Mesenchymal stem cell (in vitro differentiated cells and primary cell): ENCODE data around the gene ALCAM.

ENCODE experiments used
- DNase-seq: peaks from one replicate; pipeline ENCODE4 v3.0.0-alpha.2; 2013
- H2AFZ ChIP-seq: one replicate; pipeline ENCODE4 v1.6.1; 2013; ENCODE audit warnings: low read depth, mild to moderate bottlenecking, control low read depth, inconsistent platforms, low read length, moderate library complexity
- H2AK5ac ChIP-seq: 2 replicates; pipeline ENCODE4 v1.6.1; 2013; ENCODE audit warnings: low read length, moderate library complexity, mild to moderate bottlenecking, inconsistent platforms; ENCODE audit not compliant: severe bottlenecking
- H2BK120ac ChIP-seq: one replicate; pipeline ENCODE4 v1.6.1; 2013; ENCODE audit warnings: low read depth, mild to moderate bottlenecking, inconsistent platforms, low read length, moderate library complexity
- H2BK12ac ChIP-seq, 2 experiments: one replicate each; pipeline ENCODE4 v1.6.1; 2013; ENCODE audit warnings: inconsistent platforms in 2 of 2, low read length in 2 of 2, mild to moderate bottlenecking in 2 of 2, moderate library complexity in 2 of 2, control low read depth in 1 of 2
- H2BK15ac ChIP-seq: one replicate; pipeline ENCODE4 v1.6.1; 2013; ENCODE audit warnings: mild to moderate bottlenecking, low read depth, inconsistent platforms; ENCODE audit not compliant: poor library complexity, severe bottlenecking
- H2BK5ac ChIP-seq: 2 replicates; pipeline ENCODE4 v1.6.1; 2013; ENCODE audit warnings: low read depth, mild to moderate bottlenecking, low read length, control low read depth, inconsistent platforms; ENCODE audit not compliant: poor library complexity, severe bottlenecking
- H3K14ac ChIP-seq, 2 experiments: one replicate each; pipeline ENCODE4 v1.6.1; 2013; ENCODE audit warnings: inconsistent platforms in 2 of 2, low read length in 2 of 2, control low read depth in 1 of 2, mild to moderate bottlenecking in 1 of 2, moderate library complexity in 1 of 2
- H3K18ac ChIP-seq, 2 experiments: one replicate each; pipeline ENCODE4 v1.6.1; 2013; ENCODE audit warnings: inconsistent platforms in 2 of 2, low read length in 2 of 2, control low read depth in 1 of 2, low read depth in 1 of 2, mild to moderate bottlenecking in 1 of 2
- H3K23ac ChIP-seq, 2 experiments: one replicate each; pipeline ENCODE4 v1.6.1; 2013; ENCODE audit warnings: inconsistent platforms in 2 of 2, low read length in 2 of 2, mild to moderate bottlenecking in 2 of 2, moderate library complexity in 2 of 2, control low read depth in 1 of 2
- H3K27ac ChIP-seq: 2 replicates; pipeline ENCODE4 v1.5.1; 2013; ENCODE audit warnings: mild to moderate bottlenecking, moderate library complexity, low read length, control low read depth, inconsistent platforms; ENCODE audit not compliant: poor library complexity, severe bottlenecking
- H3K27me3 ChIP-seq, 2 experiments: 2 replicates each; pipeline versions ENCODE4 v1.6.1 to v1.7.0; 2013; ENCODE audit warnings: low read length in 2 of 2, mild to moderate bottlenecking in 2 of 2, moderate library complexity in 2 of 2, control low read depth in 1 of 2, inconsistent platforms in 1 of 2; ENCODE audit not compliant: control insufficient read depth in 1 of 2, insufficient read depth in 1 of 2
- H3K36me3 ChIP-seq, 2 experiments: 2 replicates each; pipeline versions ENCODE4 v1.6.1 to v1.7.0; 2013; ENCODE audit warnings: low read length in 2 of 2, control low read depth in 1 of 2, inconsistent platforms in 1 of 2, low read depth in 1 of 2, mild to moderate bottlenecking in 1 of 2; ENCODE audit not compliant: insufficient read depth in 2 of 2, control insufficient read depth in 1 of 2
- H3K4ac ChIP-seq, 2 experiments: one replicate each; pipeline ENCODE4 v1.6.1; 2013; ENCODE audit warnings: inconsistent platforms in 2 of 2, low read length in 2 of 2, mild to moderate bottlenecking in 2 of 2, moderate library complexity in 2 of 2, control low read depth in 1 of 2, low read depth in 1 of 2
- H3K4me1 ChIP-seq: 2 replicates; pipeline ENCODE4 v1.6.1; 2013; ENCODE audit warnings: low read depth, low read length, control low read depth; ENCODE audit not compliant: control insufficient read depth, insufficient read depth
- H3K4me2 ChIP-seq: 2 replicates; pipeline ENCODE4 v1.6.1; 2013; ENCODE audit warnings: low read length, mild to moderate bottlenecking, inconsistent platforms; ENCODE audit not compliant: poor library complexity, severe bottlenecking
- H3K4me3 ChIP-seq, 2 experiments: 2 replicates each; pipeline versions ENCODE4 v1.5.1 to v1.7.0; 2013; ENCODE audit warnings: low read length in 2 of 2, mild to moderate bottlenecking in 2 of 2, control low read depth in 1 of 2, low read depth in 1 of 2; ENCODE audit not compliant: insufficient read depth in 1 of 2
- H3K79me1 ChIP-seq: replicated peaks from 2 replicates; pipeline ENCODE4 v1.6.1; 2013; ENCODE audit warnings: mild to moderate bottlenecking, control low read depth, low read length, inconsistent platforms; ENCODE audit not compliant: poor library complexity, severe bottlenecking
- H3K9ac ChIP-seq: 2 replicates; pipeline ENCODE4 v1.7.0; 2013; ENCODE audit warnings: mild to moderate bottlenecking, low read length, moderate library complexity
- H3K9me3 ChIP-seq: 2 replicates; pipeline ENCODE4 v1.7.0; 2013; ENCODE audit warnings: mild to moderate bottlenecking, low read length; ENCODE audit not compliant: control insufficient read depth
- H4K8ac ChIP-seq: one replicate; pipeline ENCODE4 v1.6.1; 2013; ENCODE audit warnings: inconsistent platforms, mild to moderate bottlenecking, low read length, moderate library complexity
- H4K91ac ChIP-seq: one replicate; pipeline ENCODE4 v1.6.1; 2013; ENCODE audit warnings: mild to moderate bottlenecking, low read length, inconsistent platforms
- WGBS: methylation state at CpG from one replicate; pipeline ENCODE4 v1.1.7; 2013; ENCODE audit warnings: mixed read lengths; 5-methylcytosine and 5-hydroxymethylcytosine counted together

Gene ALCAM

DNA sequence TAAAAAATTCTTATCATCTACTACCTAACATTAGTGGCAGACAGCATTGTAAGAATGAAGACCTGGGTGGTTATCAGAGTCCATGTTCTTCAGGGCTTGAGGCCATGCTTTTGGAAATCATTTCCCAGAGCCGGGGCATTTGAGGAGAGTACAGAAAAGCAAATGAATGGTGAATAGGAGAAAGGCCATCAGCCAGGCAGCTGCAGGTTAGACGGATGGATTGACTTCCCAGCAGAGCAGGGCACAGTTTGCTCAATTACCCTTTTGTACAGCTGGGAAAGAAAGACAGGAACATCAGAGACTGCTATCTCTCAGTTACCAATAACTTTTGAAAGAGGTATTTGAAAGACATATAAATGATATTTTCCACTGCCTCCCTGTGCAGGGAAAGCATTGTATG lies 135.6 kb downstream of the ALCAM start:
- Histone ChIP-seq H3K79me1 (peaks cover 11% of the 10 kb centered on the region), H3K18ac (no peak overlapping the region), H3K4me2 (no peak overlapping the region), H4K91ac (no peak overlapping the region), H3K9ac (no peak overlapping the region), H3K36me3 (no peaks in the 10 kb centered on the region), H2BK15ac (no peak overlapping the region), H3K9me3 (no peaks in the 10 kb centered on the region), H2AFZ (no peak overlapping the region), H3K27ac (no peak overlapping the region), H3K23ac (no peak overlapping the region), H2AK5ac (no peak overlapping the region), H3K27me3 (no peaks in the 10 kb centered on the region), H2BK12ac (no peak overlapping the region), H3K4me1 (no peaks in the 10 kb centered on the region), H3K4ac (no peak overlapping the region), H2BK5ac (no peak overlapping the region), H2BK120ac (no peak overlapping the region), H3K4me3 (no peak overlapping the region), H4K8ac (no peak overlapping the region), H3K14ac (no peak overlapping the region)
- no peak for DNase-seq
- WGBS: 86% methylated on average over 2 of the region's 2 CpGs

DNA sequence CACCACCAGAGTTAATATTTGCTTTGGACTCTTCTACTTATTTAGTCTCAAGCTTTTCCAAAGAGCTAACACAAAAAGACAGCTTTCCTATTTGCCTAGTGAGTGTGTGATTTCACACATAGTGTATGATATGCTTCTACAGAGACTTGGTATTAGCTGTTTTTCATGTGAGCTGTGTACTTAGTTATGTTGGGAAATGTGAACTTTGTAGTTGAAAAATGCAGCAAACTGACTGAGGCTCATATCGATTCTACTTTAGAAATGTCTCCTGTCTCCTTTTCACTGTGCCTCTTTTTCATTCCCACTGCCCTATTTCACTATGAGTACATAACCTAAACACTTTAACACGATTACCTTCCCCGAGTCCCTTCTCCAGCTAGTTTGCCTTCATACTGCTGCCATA lies 136.5 kb downstream of the ALCAM start:
- no peak overlapping the region for H3K4me2 ChIP-seq
- no peak overlapping the region for H3K27ac ChIP-seq
- no peaks in the 10 kb centered on the region for H3K9me3 ChIP-seq
- H3K9ac ChIP-seq: no peak overlapping the region
- no peak overlapping the region for H2BK15ac ChIP-seq
- no peak overlapping the region for H2BK5ac ChIP-seq
- H3K36me3 ChIP-seq: no peaks in the 10 kb centered on the region
- H2AFZ ChIP-seq: no peak overlapping the region
- no peak overlapping the region for H3K14ac ChIP-seq
- 97% methylated on average over 3 of the region's 3 CpGs for WGBS
- no peak overlapping the region for H4K8ac ChIP-seq
- H3K4me1 ChIP-seq: no peaks in the 10 kb centered on the region
- no peak overlapping the region for H2BK12ac ChIP-seq
- no peaks in the 10 kb centered on the region for H3K27me3 ChIP-seq
- H3K23ac ChIP-seq: no peak overlapping the region
- H3K4me3 ChIP-seq: no peak overlapping the region
- DNase-seq: no peak
- no peak overlapping the region for H2AK5ac ChIP-seq
- H3K18ac ChIP-seq: no peak overlapping the region
- H3K79me1 ChIP-seq: peaks cover 11% of the 10 kb centered on the region
- H2BK120ac ChIP-seq: no peak overlapping the region
- no peak overlapping the region for H4K91ac ChIP-seq
- no peak overlapping the region for H3K4ac ChIP-seq

DNA sequence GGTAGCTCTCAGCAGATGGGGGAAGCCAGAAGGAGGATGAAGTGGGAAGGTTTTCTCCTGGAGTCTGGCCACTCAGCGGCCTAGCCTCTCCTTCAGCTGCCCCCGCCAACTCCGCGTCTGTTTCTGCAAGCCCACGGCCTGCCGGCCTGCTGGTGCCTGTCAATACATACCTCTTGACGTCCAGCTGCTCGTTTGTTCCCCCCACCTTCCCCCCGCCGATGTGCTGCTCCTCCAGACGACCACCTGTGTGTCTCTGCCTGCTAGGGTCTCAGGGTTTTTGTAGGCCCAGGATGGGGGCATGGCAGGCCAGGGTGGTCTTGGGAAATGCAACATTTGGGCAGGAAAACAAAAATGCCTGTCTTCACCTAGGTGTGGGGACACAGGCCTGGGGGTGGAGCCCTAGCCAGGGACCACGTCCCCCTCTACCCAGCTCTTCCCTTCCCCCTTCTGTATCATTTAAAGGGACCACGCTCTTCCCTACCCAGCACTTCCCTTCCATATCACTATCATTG lies 137.8 kb downstream of the ALCAM start:
- H2BK5ac ChIP-seq: no peak overlapping the region
- WGBS: 94% methylated on average over 13 of the region's 13 CpGs
- no peak overlapping the region for H3K4me3 ChIP-seq
- H3K9me3 ChIP-seq: no peaks in the 10 kb centered on the region
- peaks cover 11% of the 10 kb centered on the region for H3K79me1 ChIP-seq
- H2BK12ac ChIP-seq: no peak overlapping the region
- H3K36me3 ChIP-seq: no peaks in the 10 kb centered on the region
- H2BK15ac ChIP-seq: no peak overlapping the region
- no peak overlapping the region for H2AK5ac ChIP-seq
- no peak overlapping the region for H2AFZ ChIP-seq
- H3K4me2 ChIP-seq: no peak overlapping the region
- no peak overlapping the region for H3K27ac ChIP-seq
- no peak overlapping the region for H2BK120ac ChIP-seq
- no peaks in the 10 kb centered on the region for H3K27me3 ChIP-seq
- no peak for DNase-seq
- H3K4me1 ChIP-seq: no peaks in the 10 kb centered on the region
- H4K91ac ChIP-seq: no peak overlapping the region
- H3K4ac ChIP-seq: no peak overlapping the region
- no peak overlapping the region for H3K18ac ChIP-seq
- H3K9ac ChIP-seq: no peak overlapping the region
- H4K8ac ChIP-seq: no peak overlapping the region
- no peak overlapping the region for H3K23ac ChIP-seq
- no peak overlapping the region for H3K14ac ChIP-seq

DNA sequence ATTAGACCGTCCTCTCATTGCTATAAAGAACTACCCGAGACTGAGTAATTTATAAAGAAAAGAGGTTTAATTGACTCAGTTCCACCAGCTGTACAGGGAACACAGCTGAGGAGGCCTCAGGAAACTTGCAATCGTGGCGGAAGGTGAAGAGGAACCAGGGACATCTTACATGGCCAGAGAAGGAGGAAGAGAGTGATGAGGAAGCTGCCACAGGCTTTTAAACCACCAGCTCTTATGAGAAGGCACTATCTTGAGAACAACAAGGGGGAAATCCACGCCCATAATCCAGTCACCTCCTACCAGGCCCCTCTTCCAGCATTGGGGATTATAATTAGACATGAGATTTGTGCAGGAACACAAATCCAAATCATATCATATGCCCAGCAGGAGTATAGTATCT lies 138.5 kb downstream of the ALCAM start:
- Histone ChIP-seq H3K4ac (no peak overlapping the region), H3K4me3 (no peak overlapping the region), H4K91ac (no peak overlapping the region), H2BK120ac (no peak overlapping the region), H3K18ac (no peak overlapping the region), H3K79me1 (peaks cover 14% of the 10 kb centered on the region), H3K23ac (no peak overlapping the region), H3K14ac (no peak overlapping the region), H2AFZ (no peak overlapping the region), H3K4me1 (no peaks in the 10 kb centered on the region), H3K36me3 (no peaks in the 10 kb centered on the region), H3K27ac (no peak overlapping the region), H3K4me2 (no peak overlapping the region), H4K8ac (no peak overlapping the region), H2BK15ac (no peak overlapping the region), H3K9ac (no peak overlapping the region), H2AK5ac (no peak overlapping the region), H3K27me3 (no peaks in the 10 kb centered on the region), H2BK5ac (no peak overlapping the region), H3K9me3 (no peaks in the 10 kb centered on the region), H2BK12ac (no peak overlapping the region)
- no peak for DNase-seq
- WGBS: 83% methylated on average over 3 of the region's 5 CpGs
